GM13976 (cell line): Measurements from ENCODE around the gene MYO1H.

Source experiments
- DNase-seq: peaks from one replicate; pipeline ENCODE4 v3.0.0; 2012; ENCODE audit warnings: low spot score
- CTCF ChIP-seq: IDR thresholded peaks from 2 replicates; pipeline ENCODE4 v1.5.1; 2012; ENCODE audit warnings: borderline replicate concordance, mild to moderate bottlenecking; ENCODE audit not compliant: insufficient read depth; ENCODE audit errors: extremely low read depth, missing control alignments, control extremely low read depth
- in situ Hi-C: fragments of 300-500 bp; cut with MboI; formaldehyde crosslinking; loops from one replicate; pipeline ENCODE4 v1.12.0; 2022; ENCODE audit warnings: low sequenced_read_pairs, mixed read lengths, inconsistent platforms; ENCODE audit not compliant: unreplicated experiment

The MYO1H gene

GRCh38 chr12:109494348-109494881 lies 146.7 kb downstream of the MYO1H start:
- in situ Hi-C loops = no loop called here
- DNase-seq = no peak
- TF ChIP-seq CTCF = no peak

GRCh38 chr12:109495012-109495411 lies 147.3 kb downstream of the MYO1H start:
- in situ Hi-C loops = no loop called here

DNA sequence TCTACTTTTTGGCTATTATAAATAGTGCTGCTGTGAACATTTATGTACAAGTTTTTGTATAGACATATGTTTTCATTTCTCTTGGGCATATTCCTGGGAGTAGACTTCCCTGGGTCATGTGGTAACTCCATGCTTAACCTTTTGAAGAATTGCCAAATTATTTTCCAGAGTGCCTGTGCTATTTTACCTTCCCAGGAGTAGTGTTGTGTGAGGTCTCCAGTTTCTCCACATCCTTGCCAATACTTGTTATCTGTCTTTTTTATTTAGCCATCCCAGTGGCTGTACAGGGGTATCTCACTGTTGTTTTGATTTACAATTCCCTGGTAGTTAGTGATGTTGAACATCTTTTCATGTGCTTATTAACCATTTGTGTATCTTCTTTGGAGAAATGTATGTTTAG lies 148.6 kb downstream of the MYO1H start:
- in situ Hi-C loops = no loop called here
- no peak for DNase-seq
- no peak for TF ChIP-seq CTCF

More at GRCh38 chr12:109495012-109495411, 147.3 kb downstream of the MYO1H start:
- DNase-seq = no peak
- no peak for TF ChIP-seq CTCF

GRCh38 chr12:109497675-109498074 lies 150.0 kb downstream of the MYO1H start:
- no peak for DNase-seq
- in situ Hi-C loops = no loop called here
- no peak for TF ChIP-seq CTCF
